H9 (cell line): Measurements from ENCODE around the gene CDHR5. TPM values are rescaled to one million over a fixed set of nuclear protein-coding genes. Genes with fewer than 3 reads are reported as not detected.

ENCODE experiments used
- DNase-seq: peaks from one replicate; pipeline ENCODE4 v3.0.0-alpha.2; 2017
- H2AFZ ChIP-seq: one replicate; pipeline ENCODE4 v1.6.1; 2013; ENCODE audit warnings: mild to moderate bottlenecking, low read length, control low read depth, moderate library complexity
- H2AK5ac ChIP-seq: 2 replicates; pipeline ENCODE4 v1.6.1; 2013; ENCODE audit warnings: low read length, control low read depth, mixed read lengths; ENCODE audit not compliant: insufficient read length
- H2BK120ac ChIP-seq: one replicate; pipeline ENCODE4 v1.6.1; 2013; ENCODE audit warnings: low read depth, mild to moderate bottlenecking, low read length, control low read depth, inconsistent platforms; ENCODE audit not compliant: poor library complexity, severe bottlenecking
- H2BK12ac ChIP-seq: 2 replicates; pipeline ENCODE4 v1.6.1; 2013; ENCODE audit warnings: low read length, control low read depth, mixed read lengths, low read depth; ENCODE audit not compliant: insufficient read length
- H2BK15ac ChIP-seq: 2 replicates; pipeline ENCODE4 v1.6.1; 2013; ENCODE audit warnings: low read depth, low read length, control low read depth
- H2BK20ac ChIP-seq: one replicate; pipeline ENCODE4 v1.6.1; 2013; ENCODE audit warnings: low read depth, mild to moderate bottlenecking, low read length, control low read depth, inconsistent platforms; ENCODE audit not compliant: poor library complexity, severe bottlenecking
- H2BK5ac ChIP-seq: 2 replicates; pipeline ENCODE4 v1.6.1; 2013; ENCODE audit warnings: low read length, control low read depth, mixed read lengths; ENCODE audit not compliant: insufficient read length
- H3K14ac ChIP-seq: 2 replicates; pipeline ENCODE4 v1.6.1; 2013; ENCODE audit warnings: low read length, control low read depth; ENCODE audit not compliant: insufficient read depth
- H3K18ac ChIP-seq: 2 replicates; pipeline ENCODE4 v1.6.1; 2013; ENCODE audit warnings: low read depth, mild to moderate bottlenecking, mixed read lengths, low read length, control low read depth; ENCODE audit not compliant: insufficient read length
- H3K23ac ChIP-seq: 2 replicates; pipeline ENCODE4 v1.6.1; 2013; ENCODE audit warnings: low read length, control low read depth, mixed read lengths, low read depth; ENCODE audit not compliant: insufficient read length
- H3K23me2 ChIP-seq: 2 replicates; pipeline ENCODE4 v1.6.1; 2013; ENCODE audit warnings: low read depth, mild to moderate bottlenecking, mixed read lengths, low read length, control low read depth; ENCODE audit not compliant: insufficient read length, poor library complexity, severe bottlenecking
- H3K27ac ChIP-seq: 2 replicates; pipeline ENCODE4 v1.5.1; 2013; ENCODE audit warnings: low read length, control low read depth, mixed read lengths, low read depth; ENCODE audit not compliant: insufficient read length
- H3K27me3 ChIP-seq: 2 replicates; pipeline ENCODE4 v1.6.1; 2013; ENCODE audit warnings: low read length, control low read depth, inconsistent platforms; ENCODE audit not compliant: insufficient read depth
- H3K4ac ChIP-seq: 2 replicates; pipeline ENCODE4 v1.6.1; 2013; ENCODE audit warnings: low read depth, mild to moderate bottlenecking, control low read depth, inconsistent platforms, low read length, moderate library complexity
- H3K4me1 ChIP-seq: 2 replicates; pipeline ENCODE4 v1.6.1; 2013; ENCODE audit warnings: low read length, control low read depth, inconsistent platforms; ENCODE audit not compliant: insufficient read depth
- H3K4me2 ChIP-seq: 2 replicates; pipeline ENCODE4 v1.6.1; 2013; ENCODE audit warnings: low read length, control low read depth, mixed read lengths; ENCODE audit not compliant: insufficient read length, insufficient read depth
- H3K56ac ChIP-seq: 2 replicates; pipeline ENCODE4 v1.6.1; 2013; ENCODE audit warnings: low read depth, mild to moderate bottlenecking, mixed read lengths, low read length, control low read depth; ENCODE audit not compliant: insufficient read length
- H3K79me1 ChIP-seq: 2 replicates; pipeline ENCODE4 v1.6.1; 2013; ENCODE audit warnings: low read depth, mild to moderate bottlenecking, moderate library complexity, low read length, control low read depth, inconsistent platforms; ENCODE audit not compliant: insufficient read depth, poor library complexity, severe bottlenecking
- H3K79me2 ChIP-seq: 2 replicates; pipeline ENCODE4 v1.6.1; 2013; ENCODE audit warnings: low read length, control low read depth, inconsistent platforms; ENCODE audit not compliant: insufficient read depth
- H3K9ac ChIP-seq: 2 replicates; pipeline ENCODE4 v1.6.1; 2013; ENCODE audit warnings: low read length, control low read depth, mixed read lengths; ENCODE audit not compliant: insufficient read length; ENCODE audit errors: extremely low read depth
- H3K9me3 ChIP-seq: one replicate; pipeline ENCODE4 v1.6.1; 2013; ENCODE audit warnings: low read depth, low read length, inconsistent platforms; ENCODE audit not compliant: control insufficient read depth
- H3T11ph ChIP-seq: one replicate; pipeline ENCODE4 v1.6.1; 2013; ENCODE audit warnings: mild to moderate bottlenecking, low read length, control low read depth, inconsistent platforms
- H4K20me1 ChIP-seq: one replicate; pipeline ENCODE4 v1.6.1; 2013; ENCODE audit not compliant: control insufficient read depth, insufficient read length, insufficient read depth
- H4K5ac ChIP-seq: 2 replicates; pipeline ENCODE4 v1.6.1; 2013; ENCODE audit warnings: low read depth, mild to moderate bottlenecking, mixed read lengths, low read length, control low read depth; ENCODE audit not compliant: insufficient read length
- H4K8ac ChIP-seq: replicated peaks from 2 replicates; pipeline ENCODE4 v1.6.1; 2013; ENCODE audit warnings: low read length, control low read depth, mixed read lengths, low read depth; ENCODE audit not compliant: insufficient read length
- H4K91ac ChIP-seq: 2 replicates; pipeline ENCODE4 v1.6.1; 2013; ENCODE audit warnings: low read depth, mild to moderate bottlenecking, moderate library complexity, mixed read lengths, low read length, control low read depth; ENCODE audit not compliant: insufficient read length
- H3K27ac Mint-ChIP-seq, 3 experiments: 2 replicates in 2 of 3; 3 replicates in 1 of 3; pipeline ENCODE4 v1.8.0; 2020 to 2021; ENCODE audit warnings: mixed read lengths in 3 of 3, mild to moderate bottlenecking in 1 of 3, moderate library complexity in 1 of 3
- H3K27me3 Mint-ChIP-seq: 2 replicates; pipeline ENCODE4 v1.8.0; 2021; ENCODE audit warnings: low read depth, mild to moderate bottlenecking, moderate library complexity, mixed read lengths
- H3K36me3 Mint-ChIP-seq, 3 experiments: 2 replicates in 2 of 3; 3 replicates in 1 of 3; pipeline ENCODE4 v1.8.0; 2020 to 2021; ENCODE audit warnings: low read depth in 3 of 3, mixed read lengths in 3 of 3; ENCODE audit not compliant: insufficient read depth in 1 of 3
- H3K4me1 Mint-ChIP-seq, 2 experiments: 2 replicates each; pipeline ENCODE4 v1.8.0; 2020; ENCODE audit warnings: mixed read lengths in 2 of 2
- H3K4me3 Mint-ChIP-seq, 2 experiments: 2 replicates in 1 of 2; 3 replicates in 1 of 2; pipeline ENCODE4 v1.8.0; 2020 to 2021; ENCODE audit warnings: mild to moderate bottlenecking in 2 of 2, mixed read lengths in 2 of 2, moderate library complexity in 1 of 2
- H3K9me3 Mint-ChIP-seq, 2 experiments: 2 replicates in 1 of 2; 3 replicates in 1 of 2; pipeline ENCODE4 v1.8.0; 2020; ENCODE audit warnings: mild to moderate bottlenecking in 2 of 2, mixed read lengths in 2 of 2, moderate library complexity in 1 of 2
- WGBS: extraction: QIAGEN DNeasy Blood & Tissue Kit; methylation state at CpG from one replicate; pipeline ENCODE4 v1.1.7; 2013; ENCODE audit warnings: missing lambda C conversion rate, low lambda C conversion rate, mixed read lengths; ENCODE audit not compliant: insufficient read length; ENCODE audit errors: extremely low coverage; 5-methylcytosine and 5-hydroxymethylcytosine counted together
- total RNA-seq: library from RNA; stranded (reverse); gene quantifications from 2 replicates; pipeline ENCODE4 v1.2.1, GENCODE V29; 2021
- TF ChIP-seq, protein P1 (sequence below): fragments of 200-600 bp; sonication (generic); conservative IDR thresholded peaks from 3 replicates; pipeline ENCODE4 v1.8.0; 2021; ENCODE audit warnings: antibody characterized with exemption, mild to moderate bottlenecking

The CDHR5 gene
- total RNA-seq, 1 experiment from 2014 or later = not detected

DNA sequence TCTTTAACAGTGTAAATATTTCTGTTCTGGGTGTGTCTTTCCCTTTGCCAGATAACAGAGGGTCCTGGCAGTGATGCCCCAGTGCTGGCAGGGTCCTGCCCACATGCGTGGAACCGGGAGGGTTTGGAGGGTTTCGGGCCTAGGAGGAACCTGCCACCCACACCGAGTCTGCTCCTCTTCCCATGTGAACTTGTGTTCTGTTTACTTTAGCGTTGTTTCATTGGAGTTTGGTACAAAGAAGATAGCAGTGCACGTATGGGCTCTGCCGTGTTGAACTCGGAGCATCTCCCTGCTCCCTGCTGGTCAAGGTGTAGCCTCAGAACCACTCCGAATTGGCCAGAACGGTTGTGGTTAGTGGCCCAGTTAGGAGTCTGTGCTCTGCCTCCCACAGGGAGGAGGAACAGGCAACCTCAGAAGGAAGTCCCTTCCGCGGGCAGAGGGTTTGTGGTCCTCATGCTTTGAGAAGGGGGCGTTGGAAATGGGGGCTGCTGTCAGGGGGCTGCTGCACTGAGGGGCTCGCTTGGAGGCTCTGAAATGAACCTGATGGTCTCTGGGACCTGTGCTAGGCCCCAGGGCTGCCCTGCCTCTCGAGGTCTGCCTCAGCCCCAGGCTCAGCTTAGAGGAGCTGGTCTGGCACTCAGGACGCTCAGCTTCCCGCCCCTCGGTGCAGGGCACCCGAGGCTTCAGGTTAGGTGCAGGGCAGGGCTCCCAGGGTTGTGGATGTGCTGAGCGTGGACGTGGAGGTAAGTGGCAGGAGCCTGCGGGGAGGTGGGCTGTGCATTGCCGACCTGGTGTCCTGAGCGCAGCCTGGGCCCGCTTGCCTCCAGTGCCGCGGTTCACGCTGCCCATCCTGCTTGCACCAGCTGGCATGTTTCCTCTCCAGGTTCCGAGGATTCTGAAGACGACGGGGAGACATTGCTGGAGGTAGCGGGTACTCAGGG lies 38.1 kb downstream of the CDHR5 start:
- no peak overlapping the region for H2BK12ac ChIP-seq
- no peak overlapping the region for H4K91ac ChIP-seq
- no peaks in the 10 kb centered on the region for H3K27me3 ChIP-seq
- H3K14ac ChIP-seq = no peak overlapping the region
- no peak for DNase-seq
- H3K36me3 Mint-ChIP-seq = peaks cover 44 to 83% (median 78%) of the 10 kb centered on the region in 3 experiments
- WGBS = no CpG with 5 or more reads among the region's 32 CpGs
- H3K27ac Mint-ChIP-seq = peak overlapping the region in 2 of 3 experiments; percentile 21 to 73; a peak in 2 of 7 replicates
- no peak overlapping the region for H3K9ac ChIP-seq
- no peak overlapping the region for H2BK5ac ChIP-seq
- no peak overlapping the region for H3K23ac ChIP-seq
- no peaks in the 10 kb centered on the region; the same call in 1 of the 2 replicates for H3K79me2 ChIP-seq
- no peak overlapping the region for H4K8ac ChIP-seq
- H3K4ac ChIP-seq = no peak overlapping the region
- no peaks in the 10 kb centered on the region for H3K27me3 Mint-ChIP-seq
- H3K79me1 ChIP-seq = peaks cover 7% of the 10 kb centered on the region
- H2BK15ac ChIP-seq = no peak overlapping the region
- H3K4me1 ChIP-seq = no peaks in the 10 kb centered on the region
- H3K9me3 ChIP-seq = no peaks in the 10 kb centered on the region
- H2AK5ac ChIP-seq = no peak overlapping the region
- no peak overlapping the region for H2AFZ ChIP-seq
- no peak overlapping the region for H3K4me2 ChIP-seq
- no peak overlapping the region for H2BK120ac ChIP-seq
- H3K4me1 Mint-ChIP-seq = no peaks in the 10 kb centered on the region
- no peaks in the 10 kb centered on the region for H3K23me2 ChIP-seq
- peaks cover 3% of the 10 kb centered on the region for H4K20me1 ChIP-seq
- no peak overlapping the region for H3T11ph ChIP-seq
- H3K56ac ChIP-seq = no peak overlapping the region
- no peak overlapping the region for H3K27ac ChIP-seq
- H4K5ac ChIP-seq = no peak overlapping the region
- H2BK20ac ChIP-seq = no peak overlapping the region
- H3K4me3 Mint-ChIP-seq = no peak overlapping the region
- TF ChIP-seq, protein P1, sequence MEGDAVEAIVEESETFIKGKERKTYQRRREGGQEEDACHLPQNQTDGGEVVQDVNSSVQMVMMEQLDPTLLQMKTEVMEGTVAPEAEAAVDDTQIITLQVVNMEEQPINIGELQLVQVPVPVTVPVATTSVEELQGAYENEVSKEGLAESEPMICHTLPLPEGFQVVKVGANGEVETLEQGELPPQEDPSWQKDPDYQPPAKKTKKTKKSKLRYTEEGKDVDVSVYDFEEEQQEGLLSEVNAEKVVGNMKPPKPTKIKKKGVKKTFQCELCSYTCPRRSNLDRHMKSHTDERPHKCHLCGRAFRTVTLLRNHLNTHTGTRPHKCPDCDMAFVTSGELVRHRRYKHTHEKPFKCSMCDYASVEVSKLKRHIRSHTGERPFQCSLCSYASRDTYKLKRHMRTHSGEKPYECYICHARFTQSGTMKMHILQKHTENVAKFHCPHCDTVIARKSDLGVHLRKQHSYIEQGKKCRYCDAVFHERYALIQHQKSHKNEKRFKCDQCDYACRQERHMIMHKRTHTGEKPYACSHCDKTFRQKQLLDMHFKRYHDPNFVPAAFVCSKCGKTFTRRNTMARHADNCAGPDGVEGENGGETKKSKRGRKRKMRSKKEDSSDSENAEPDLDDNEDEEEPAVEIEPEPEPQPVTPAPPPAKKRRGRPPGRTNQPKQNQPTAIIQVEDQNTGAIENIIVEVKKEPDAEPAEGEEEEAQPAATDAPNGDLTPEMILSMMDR = no peak
- H3K9me3 Mint-ChIP-seq = no peaks in the 10 kb centered on the region
- no peak overlapping the region for H3K18ac ChIP-seq
